HG02970 (cell line): ENCODE data around the gene INTS14.
A peak's percentile ranks its signal among the peaks of the same experiment; 100 is the strongest.

Source experiments
- ATAC-seq: cut with Tn5 transposase; IDR thresholded peaks from one replicate; pipeline ENCODE4 v1.9.1; 2021; ENCODE audit warnings: mild to moderate bottlenecking, moderate library complexity, moderate number of reproducible peaks; ENCODE audit not compliant: unreplicated experiment, low FRiP score

Gene INTS14

GRCh38 chr15:65610871-65611718 lies at the start of gene INTS14:
TSS of gene INTS14 (minus strand) at chr15:65611131. CDS start at chr15:65607380, 3,751 bp downstream.
- ATAC-seq: peak; percentile 97

GRCh38 chr15:65659502-65660052 lies 48.6 kb upstream of the INTS14 start:
- ATAC-seq: no peak

GRCh38 chr15:65655457-65655856 lies 44.5 kb upstream of the INTS14 start:
- no peak for ATAC-seq

DNA sequence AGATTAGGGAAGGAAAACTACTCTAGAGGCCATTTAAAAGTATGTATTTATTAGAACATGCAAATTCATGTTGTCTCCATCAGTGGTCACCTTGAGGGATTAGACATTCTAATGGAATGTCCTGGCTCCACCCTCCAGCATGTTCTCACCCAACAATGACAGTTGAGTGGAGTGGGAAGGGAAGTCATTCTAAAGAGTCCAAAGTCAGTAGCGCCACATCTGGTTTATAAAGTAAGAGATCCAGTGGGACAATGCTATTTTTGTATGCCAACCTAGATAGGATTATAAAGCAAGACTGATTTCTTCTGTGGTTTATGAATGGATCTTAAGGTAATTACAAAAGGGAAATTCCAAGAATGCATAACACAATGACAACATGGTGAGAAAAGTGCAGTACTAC lies 44.1 kb upstream of the INTS14 start:
- ATAC-seq: no peak

DNA sequence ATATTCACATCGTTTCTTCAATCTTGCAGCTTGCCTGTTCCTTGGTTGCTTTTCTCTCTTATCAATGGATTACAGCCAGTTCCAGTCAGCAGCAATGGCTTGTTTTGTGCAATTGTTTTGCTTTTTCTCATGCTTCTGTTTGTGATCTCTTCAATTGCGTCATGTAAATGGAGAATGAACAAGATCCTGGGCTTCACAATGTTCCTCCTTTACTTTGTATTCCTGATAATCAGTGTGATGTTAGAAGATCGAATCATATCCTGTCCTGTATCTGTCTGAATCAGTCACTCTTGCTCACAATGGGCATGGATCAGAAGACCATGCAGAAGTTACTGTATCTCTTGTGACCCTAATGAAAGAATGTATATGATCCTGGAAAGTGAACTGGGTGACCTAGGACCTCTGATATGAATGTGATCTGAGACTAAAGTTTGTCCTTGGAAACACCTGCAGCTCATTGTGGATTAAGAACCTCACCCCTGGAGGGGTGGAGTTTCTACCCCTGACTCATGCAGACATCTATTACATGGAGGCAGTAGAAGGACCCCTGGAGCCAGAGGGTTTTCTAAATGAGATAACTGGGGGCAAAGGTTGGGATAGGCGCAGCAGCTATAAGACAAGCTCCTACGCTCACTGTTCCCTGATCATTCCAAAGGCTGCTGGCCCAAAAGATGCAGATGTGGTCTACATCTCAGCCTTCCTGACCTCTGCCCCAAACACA lies 43.0 kb upstream of the INTS14 start:
- ATAC-seq: no peak

GRCh38 chr15:65653341-65653740 lies 42.4 kb upstream of the INTS14 start:
- ATAC-seq: no peak

GRCh38 chr15:65651831-65652749 lies 41.2 kb upstream of the INTS14 start:
- no peak for ATAC-seq

- no peak for ATAC-seq
Observed at GRCh38 chr15:65651042-65651322, 40.1 kb upstream of the INTS14 start.

- no peak for ATAC-seq
Observed at GRCh38 chr15:65650312-65651041, 39.5 kb upstream of the INTS14 start.

- no peak for ATAC-seq
Observed at GRCh38 chr15:65646486-65646885, 35.6 kb upstream of the INTS14 start.

DNA sequence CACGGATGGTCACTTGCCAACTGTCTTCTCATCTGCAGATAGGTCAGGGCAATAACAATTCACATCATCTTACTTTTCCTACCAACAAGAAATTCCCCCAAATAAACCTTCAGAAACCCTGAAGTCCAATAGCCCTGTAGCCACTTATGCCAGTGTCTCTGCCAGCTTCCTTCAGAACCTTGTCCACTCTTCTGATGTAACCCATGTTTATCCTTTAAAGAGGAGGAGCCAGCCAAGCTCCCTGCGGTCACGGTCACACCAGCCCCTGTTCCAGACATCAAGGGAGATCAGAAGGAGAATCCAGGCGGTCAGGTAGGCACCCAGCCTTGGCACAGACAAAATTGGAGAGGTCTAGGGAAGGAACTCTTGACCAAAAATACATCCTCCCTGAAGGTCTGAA lies 34.5 kb upstream of the INTS14 start:
- no peak for ATAC-seq

DNA sequence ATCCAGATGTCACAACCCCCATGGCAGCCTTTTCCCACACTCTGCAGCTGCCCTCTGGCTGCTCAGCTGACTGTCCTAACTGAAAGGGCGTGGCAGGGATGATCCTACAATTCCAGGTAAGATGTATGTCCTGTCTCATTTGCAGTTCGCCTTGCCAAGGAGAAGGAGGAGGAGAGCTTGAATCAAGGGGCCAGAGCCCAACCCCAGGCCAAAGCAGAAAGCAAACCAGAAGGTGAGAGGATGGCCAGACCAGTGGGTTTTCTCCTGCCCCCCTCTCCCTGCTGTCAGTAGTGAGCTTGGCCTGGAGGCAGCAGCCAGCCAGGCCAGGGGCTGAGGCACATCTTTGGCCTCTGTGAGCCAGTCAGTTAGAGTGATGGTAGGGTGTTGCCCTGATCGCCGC lies 33.4 kb upstream of the INTS14 start:
- ATAC-seq: no peak

DNA sequence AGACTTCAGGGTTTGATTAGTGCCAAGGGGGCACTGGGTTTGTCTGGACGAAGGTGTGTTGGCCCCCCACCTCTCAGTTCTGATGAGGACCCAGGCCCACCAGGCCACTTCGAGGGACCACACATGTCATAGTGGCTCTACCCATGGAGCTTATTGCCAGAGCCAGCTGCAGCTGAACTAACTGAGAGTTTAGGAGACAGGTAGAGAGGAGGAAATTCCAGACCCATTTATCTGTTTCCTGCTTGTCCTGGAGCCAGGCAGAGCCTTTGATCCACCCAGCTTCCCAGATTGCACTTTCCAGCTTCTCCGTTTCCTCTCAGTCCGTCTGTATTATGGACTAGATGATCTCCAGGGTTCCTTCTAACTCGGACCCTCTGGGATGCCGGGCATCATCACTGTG lies 31.7 kb upstream of the INTS14 start:
- ATAC-seq: no peak

DNA sequence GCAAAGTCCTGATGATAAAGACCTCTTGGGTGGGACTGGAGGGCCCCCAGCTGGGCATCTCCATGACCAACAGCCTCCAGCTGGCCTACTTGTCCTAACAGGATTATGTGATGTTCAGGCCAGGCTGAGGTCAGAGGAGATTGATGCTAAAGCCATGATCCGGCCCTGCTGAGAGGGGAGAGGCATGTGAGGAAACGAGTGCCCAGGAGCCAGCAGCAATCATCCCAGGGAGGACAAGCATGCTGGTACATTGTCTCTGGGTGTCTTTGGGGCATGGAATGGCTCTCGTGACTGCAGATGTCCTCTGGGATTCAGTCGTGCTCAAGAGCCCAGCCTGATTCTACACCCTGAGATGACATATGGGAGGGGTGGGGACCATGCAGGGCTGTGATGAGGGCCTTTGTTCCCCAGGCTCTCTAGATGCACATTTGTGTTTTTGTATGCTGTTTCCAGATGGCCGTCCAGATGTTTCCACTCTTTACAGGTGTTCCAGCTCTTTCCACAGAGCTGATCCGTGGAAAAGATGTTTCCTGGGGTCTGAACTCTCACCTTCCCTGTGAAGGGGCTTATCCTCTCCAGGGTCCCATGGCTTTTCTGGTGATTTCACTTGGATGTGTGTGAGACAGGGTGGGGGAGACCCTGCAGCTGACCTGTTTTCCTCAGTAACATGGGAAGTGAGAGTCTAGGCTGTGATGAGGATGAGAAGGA lies 31.0 kb upstream of the INTS14 start:
- no peak for ATAC-seq

DNA sequence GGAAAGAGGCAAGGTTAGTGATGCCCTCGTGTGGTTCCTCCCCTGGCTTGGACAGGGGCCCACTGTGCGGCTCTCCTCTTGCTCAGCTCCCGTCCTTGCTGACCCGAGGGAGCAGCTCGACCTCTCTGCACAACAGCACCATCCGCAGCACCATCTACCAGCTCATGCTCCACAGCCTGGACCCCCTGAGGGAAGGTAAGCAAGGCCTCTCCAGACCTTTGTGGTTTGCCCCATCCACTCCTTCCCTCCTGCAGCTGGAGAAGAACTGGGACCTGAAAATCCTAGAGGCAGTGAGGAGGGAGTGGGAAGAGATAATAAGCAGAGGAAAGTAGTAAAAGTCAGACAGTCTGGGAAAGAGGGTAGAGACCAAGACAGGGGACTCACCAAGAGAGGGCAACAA lies 28.6 kb upstream of the INTS14 start:
- ATAC-seq: no peak

DNA sequence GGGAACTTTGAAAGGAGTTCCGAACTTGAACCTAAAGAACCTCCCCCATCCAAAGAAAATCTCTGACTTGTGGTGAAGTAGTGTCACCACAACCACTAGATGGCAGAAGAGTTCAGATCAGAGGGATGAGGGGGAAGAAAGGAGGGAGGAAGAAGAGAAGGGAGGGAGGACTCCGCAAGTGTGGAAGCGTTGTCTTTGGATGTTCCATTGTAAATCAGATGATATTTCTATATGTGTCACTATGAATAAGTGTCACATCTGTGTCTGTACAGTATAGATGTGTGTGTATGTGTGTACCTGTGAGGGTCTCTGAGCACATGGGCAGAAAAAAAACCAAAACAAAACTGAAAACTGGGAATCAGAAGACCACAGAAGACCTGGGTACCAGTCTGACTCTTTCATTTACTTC lies 27.8 kb upstream of the INTS14 start:
- no peak for ATAC-seq

DNA sequence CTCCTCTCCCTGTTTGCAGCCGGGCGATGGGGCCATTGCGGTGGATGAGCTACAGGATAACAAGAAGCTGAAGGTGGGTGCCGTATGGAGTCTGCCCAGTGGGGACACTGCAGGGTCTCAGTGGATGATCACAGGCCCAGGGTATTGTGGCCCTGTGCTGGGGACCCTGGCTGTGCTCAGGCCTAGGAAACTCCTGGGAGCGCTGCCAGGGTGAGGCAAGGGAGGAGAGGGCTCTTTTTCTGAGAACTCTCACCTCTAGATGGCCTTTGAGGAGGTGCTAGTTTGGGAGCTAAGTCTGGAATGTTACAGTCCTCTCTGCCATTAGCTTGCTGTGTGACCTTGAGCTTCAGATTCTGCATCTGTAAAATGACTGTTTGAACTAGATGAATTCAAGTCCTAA lies 27.2 kb upstream of the INTS14 start:
- ATAC-seq: no peak

GRCh38 chr15:65634356-65634755 lies 23.4 kb upstream of the INTS14 start:
- ATAC-seq: no peak

- ATAC-seq: no peak
Observed at GRCh38 chr15:65633752-65634151, 22.8 kb upstream of the INTS14 start.
